Measurements from ENCODE around the gene HEXD. TPM values are rescaled to one million over a fixed set of nuclear protein-coding genes. Genes with fewer than 3 reads are reported as not detected.

The HEXD gene
- total and polyA plus RNA-seq, 2 donors (not counting 3 experiments of a cell fraction or from before 2014, with no cell fraction given), result 12.9 to 18.6 TPM

DNA sequence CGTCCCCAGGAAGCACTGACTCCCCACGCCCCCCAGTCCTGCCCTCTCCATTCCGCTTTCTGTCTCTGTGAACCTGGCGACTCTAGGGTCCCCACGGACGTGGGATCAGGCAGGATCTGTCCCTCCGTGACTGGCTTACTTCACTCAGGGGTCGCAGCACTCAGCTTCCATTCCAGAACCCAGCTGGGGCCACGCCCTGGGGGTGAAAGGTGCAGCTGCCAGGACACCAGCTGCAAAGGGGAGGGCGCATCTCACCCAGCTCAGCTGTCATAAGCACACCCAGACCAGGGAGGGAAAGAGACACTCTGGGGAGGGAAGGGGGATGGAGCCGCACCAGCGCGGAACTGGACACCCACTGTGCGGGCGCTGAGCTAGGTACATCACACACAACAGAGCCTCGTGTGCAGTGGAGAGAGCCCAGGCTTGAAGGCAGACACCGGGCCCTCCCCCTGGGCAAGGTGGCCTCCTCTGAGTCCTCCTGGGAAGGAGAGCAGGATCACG is 18.5 kb upstream of the HEXD start:
- CTCF ChIA-PET, result interaction anchor here (1.3 kb wide), 1 partner anchor 25 kb away, joined by 3 read pairs; no protein-coding TSS in a partner anchor

More for the DNA sequence above, 18.5 kb upstream of the HEXD start:
- no peaks in the 10 kb centered on the region for H4K20me1 ChIP-seq (replicated peaks; ENCODE audit: control insufficient read depth, extremely low read depth, insufficient read depth, low read length)
- H3K9ac ChIP-seq (replicated peaks; ENCODE audit: extremely low read depth, insufficient read depth, low read length), result no peak overlapping the region
- no peaks in the 10 kb centered on the region for H3K9me3 ChIP-seq (replicated peaks; ENCODE audit: control insufficient read depth, insufficient read depth, low read length)
- dilution Hi-C loops (cut with MboI; ENCODE audit: extremely low pct_ligation_motif_present, low sequenced_read_pairs), result no loop called here
- H3K36me3 ChIP-seq (ENCODE audit: control insufficient read depth in 2 of 2, extremely low read depth in 1 of 2, insufficient read depth in 2 of 2, low read length in 2 of 2), result no peaks in the 10 kb centered on the region
- H3K27ac ChIP-seq (ENCODE audit: insufficient read depth, low read depth, low read length), result no peak overlapping the region
- TF ChIP-seq GATA2 (IDR thresholded peaks at IDR 0.05; ENCODE audit: insufficient read depth, insufficient read length, low read depth, low read length) (no peak), EZH2 (IDR thresholded peaks at IDR 0.05; ENCODE audit: borderline replicate concordance, low read depth, low read length, severe bottlenecking) (no peak), JUN (IDR thresholded peaks at IDR 0.05; ENCODE audit: borderline replicate concordance, insufficient read depth, insufficient read length, low read depth) (no peak), POLR2A (IDR thresholded peaks at IDR 0.05; ENCODE audit: low read depth, low read length) (no peak), MYC (IDR thresholded peaks at IDR 0.05; ENCODE audit: low read depth, low read length) (no peak), POLR2AphosphoS5 (IDR thresholded peaks at IDR 0.05; ENCODE audit: insufficient read depth, low read depth, low read length) (no peak)
- TF ChIP-seq, protein P1, sequence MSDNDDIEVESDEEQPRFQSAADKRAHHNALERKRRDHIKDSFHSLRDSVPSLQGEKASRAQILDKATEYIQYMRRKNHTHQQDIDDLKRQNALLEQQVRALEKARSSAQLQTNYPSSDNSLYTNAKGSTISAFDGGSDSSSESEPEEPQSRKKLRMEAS (IDR thresholded peaks at IDR 0.05; ENCODE audit: insufficient read depth, insufficient read length), result no peak
- TF ChIP-seq, protein P2, sequence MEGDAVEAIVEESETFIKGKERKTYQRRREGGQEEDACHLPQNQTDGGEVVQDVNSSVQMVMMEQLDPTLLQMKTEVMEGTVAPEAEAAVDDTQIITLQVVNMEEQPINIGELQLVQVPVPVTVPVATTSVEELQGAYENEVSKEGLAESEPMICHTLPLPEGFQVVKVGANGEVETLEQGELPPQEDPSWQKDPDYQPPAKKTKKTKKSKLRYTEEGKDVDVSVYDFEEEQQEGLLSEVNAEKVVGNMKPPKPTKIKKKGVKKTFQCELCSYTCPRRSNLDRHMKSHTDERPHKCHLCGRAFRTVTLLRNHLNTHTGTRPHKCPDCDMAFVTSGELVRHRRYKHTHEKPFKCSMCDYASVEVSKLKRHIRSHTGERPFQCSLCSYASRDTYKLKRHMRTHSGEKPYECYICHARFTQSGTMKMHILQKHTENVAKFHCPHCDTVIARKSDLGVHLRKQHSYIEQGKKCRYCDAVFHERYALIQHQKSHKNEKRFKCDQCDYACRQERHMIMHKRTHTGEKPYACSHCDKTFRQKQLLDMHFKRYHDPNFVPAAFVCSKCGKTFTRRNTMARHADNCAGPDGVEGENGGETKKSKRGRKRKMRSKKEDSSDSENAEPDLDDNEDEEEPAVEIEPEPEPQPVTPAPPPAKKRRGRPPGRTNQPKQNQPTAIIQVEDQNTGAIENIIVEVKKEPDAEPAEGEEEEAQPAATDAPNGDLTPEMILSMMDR (IDR thresholded peaks at IDR 0.05; ENCODE audit: extremely low read depth in 1 of 2, insufficient read depth in 1 of 2, low read depth in 1 of 2, low read length in 2 of 2), result no peak
- no TSS peak for BruUV-seq (replicated peaks)
- H3K9me1 ChIP-seq (replicated peaks; ENCODE audit: control insufficient read depth, extremely low read depth, insufficient read depth, low read length), result no peaks in the 10 kb centered on the region
- no peak overlapping the region for H3K4me2 ChIP-seq (ENCODE audit: insufficient read depth, low read length)
- no peaks in the 10 kb centered on the region for H3K4me1 ChIP-seq (ENCODE audit: control insufficient read depth, extremely low read depth, insufficient read depth, low read length)
- no peaks in the 10 kb centered on the region for H3K79me2 ChIP-seq (ENCODE audit: control insufficient read depth, insufficient read depth, low read length)
- intact Hi-C loops (cut with micrococcal nuclease), result no loop called here
- H3K4me3 ChIP-seq (replicated peaks in 1 of 3; ENCODE audit: insufficient read depth in 1 of 3, low read depth in 1 of 3, low read length in 3 of 3), result no peak overlapping the region
- H2AFZ ChIP-seq (ENCODE audit: low read depth, low read length), result no peak overlapping the region
- FAIRE-seq, result no peak
- no peak for DNase-seq (ENCODE audit: low read depth, low spot score)
- POLR2A ChIA-PET, result no interaction called here
- H3K27me3 ChIP-seq (ENCODE audit: control insufficient read depth in 2 of 2, insufficient read depth in 2 of 2, low read length in 2 of 2), result no peaks in the 10 kb centered on the region

Data from endothelial cell of umbilical vein (primary cell).